H1 (cell line): ENCODE data around the gene SMARCC2.

ENCODE experiments used
- CREB1 ChIP-seq: IDR thresholded peaks from 2 replicates; pipeline ENCODE4 v1.6.1; 2012; ENCODE audit warnings: inconsistent platforms
- TF ChIP-seq, protein P1 (sequence below), 3 experiments: IDR thresholded peaks; 1 replicate in 2 of 3; 2 replicates in 1 of 3; pipeline versions ENCODE4 v1.5.1 to v1.6.1; 2011; ENCODE audit warnings: low read length in 3 of 3, mild to moderate bottlenecking in 3 of 3, inconsistent platforms in 2 of 3, low read depth in 1 of 3, moderate library complexity in 1 of 3; ENCODE audit not compliant: insufficient read depth in 1 of 3; ENCODE audit errors: control extremely low read depth in 1 of 3

DNA sequence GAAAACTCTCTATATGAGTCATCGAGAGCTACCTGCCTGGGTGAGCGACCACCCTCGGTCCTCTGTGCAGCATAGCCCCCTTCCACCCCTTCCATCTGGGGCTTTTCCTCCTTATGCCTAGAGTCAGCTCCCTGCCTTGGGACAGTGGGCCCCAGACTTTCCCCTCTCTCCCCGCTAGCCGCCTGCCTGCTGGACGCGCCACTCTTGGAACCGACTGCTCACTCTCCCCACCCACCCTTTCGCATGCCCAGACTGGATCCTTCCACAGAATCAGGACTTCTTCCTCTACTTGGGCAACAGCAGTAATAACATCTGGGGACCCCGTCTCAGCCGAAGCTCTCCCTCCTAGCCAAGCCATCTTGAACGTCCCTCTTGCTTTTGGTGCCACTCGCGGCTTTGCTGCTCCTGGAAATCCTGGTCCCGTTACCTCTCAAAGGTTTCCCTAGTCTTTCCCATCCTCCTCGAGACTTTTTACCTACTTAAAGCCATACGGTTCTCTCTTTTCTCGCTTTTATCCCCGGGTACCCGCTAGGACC, 60.5 kb downstream of the SMARCC2 start:
- TF ChIP-seq, protein P1, sequence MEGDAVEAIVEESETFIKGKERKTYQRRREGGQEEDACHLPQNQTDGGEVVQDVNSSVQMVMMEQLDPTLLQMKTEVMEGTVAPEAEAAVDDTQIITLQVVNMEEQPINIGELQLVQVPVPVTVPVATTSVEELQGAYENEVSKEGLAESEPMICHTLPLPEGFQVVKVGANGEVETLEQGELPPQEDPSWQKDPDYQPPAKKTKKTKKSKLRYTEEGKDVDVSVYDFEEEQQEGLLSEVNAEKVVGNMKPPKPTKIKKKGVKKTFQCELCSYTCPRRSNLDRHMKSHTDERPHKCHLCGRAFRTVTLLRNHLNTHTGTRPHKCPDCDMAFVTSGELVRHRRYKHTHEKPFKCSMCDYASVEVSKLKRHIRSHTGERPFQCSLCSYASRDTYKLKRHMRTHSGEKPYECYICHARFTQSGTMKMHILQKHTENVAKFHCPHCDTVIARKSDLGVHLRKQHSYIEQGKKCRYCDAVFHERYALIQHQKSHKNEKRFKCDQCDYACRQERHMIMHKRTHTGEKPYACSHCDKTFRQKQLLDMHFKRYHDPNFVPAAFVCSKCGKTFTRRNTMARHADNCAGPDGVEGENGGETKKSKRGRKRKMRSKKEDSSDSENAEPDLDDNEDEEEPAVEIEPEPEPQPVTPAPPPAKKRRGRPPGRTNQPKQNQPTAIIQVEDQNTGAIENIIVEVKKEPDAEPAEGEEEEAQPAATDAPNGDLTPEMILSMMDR (IDR thresholded peaks at IDR 0.05; ENCODE audit: control extremely low read depth in 1 of 3, insufficient read depth in 1 of 3, low read depth in 1 of 3, low read length in 3 of 3): no peak
- no peak for TF ChIP-seq CREB1
